Common myeloid progenitor, CD34-positive (primary cell): ENCODE measurements around the gene ADNP.

Source experiments
- CTCF ChIA-PET: fragments of 350-600 bp; sonication (Branson Sonifier 250); formaldehyde crosslinking; loops from one replicate; lab custom pipeline; 2021; ENCODE audit warnings: antibody characterized with exemption; lab: Charles Lee
- POLR2A ChIA-PET: fragments of 350-600 bp; sonication (Branson Sonifier 250); formaldehyde crosslinking; loops from one replicate; lab custom pipeline; 2021; ENCODE audit warnings: antibody characterized with exemption; lab: Charles Lee
- DNase-seq, 3 donors: peaks; one replicate each; pipeline versions ENCODE4 v3.0.0 to v3.0.0-alpha.2; 2013
- H3K27ac ChIP-seq, 2 experiments: 1 replicate in 1 of 2; 2 replicates in 1 of 2; pipeline ENCODE4 v1.7.0; 2013; ENCODE audit warnings: inconsistent platforms in 2 of 2, low read length in 2 of 2, mild to moderate bottlenecking in 2 of 2, low read depth in 1 of 2, moderate library complexity in 1 of 2; ENCODE audit not compliant: severe bottlenecking in 2 of 2, insufficient read depth in 1 of 2, poor library complexity in 1 of 2
- H3K27me3 ChIP-seq, 5 experiments: replicated peaks in 2 of 5; 1 replicate in 3 of 5; 2 replicates in 2 of 5; pipeline versions ENCODE4 v1.6.1 to v1.7.0; 2013; ENCODE audit warnings: low read length in 4 of 5, mild to moderate bottlenecking in 2 of 5, moderate library complexity in 2 of 5, inconsistent platforms in 1 of 5; ENCODE audit not compliant: insufficient read depth in 5 of 5, control insufficient read depth in 4 of 5
- H3K36me3 ChIP-seq, 4 experiments: 1 replicate in 2 of 4; 2 replicates in 2 of 4; pipeline versions ENCODE4 v1.6.1 to v1.7.0; 2013; ENCODE audit warnings: low read length in 3 of 4, control low read depth in 1 of 4, mild to moderate bottlenecking in 1 of 4; ENCODE audit not compliant: control insufficient read depth in 4 of 4, insufficient read depth in 4 of 4
- H3K4me1 ChIP-seq, 4 experiments: 1 replicate in 3 of 4; 2 replicates in 1 of 4; pipeline versions ENCODE4 v1.6.1 to v1.7.1; 2013; ENCODE audit warnings: low read length in 3 of 4, mild to moderate bottlenecking in 3 of 4, control low read depth in 1 of 4, inconsistent platforms in 1 of 4, moderate library complexity in 1 of 4; ENCODE audit not compliant: control insufficient read depth in 4 of 4, insufficient read depth in 4 of 4; ENCODE audit errors: control extremely low read depth in 1 of 4
- H3K4me3 ChIP-seq, 7 experiments: 1 replicate in 4 of 7; 2 replicates in 3 of 7; pipeline versions ENCODE4 v1.5.1 to v1.7.0; 2013; ENCODE audit warnings: mild to moderate bottlenecking in 7 of 7, low read length in 6 of 7, moderate library complexity in 6 of 7, inconsistent platforms in 2 of 7, low read depth in 2 of 7, control low read depth in 1 of 7; ENCODE audit not compliant: insufficient read depth in 4 of 7, control insufficient read depth in 1 of 7; ENCODE audit errors: extremely low read depth in 1 of 7
- H3K9me3 ChIP-seq, 5 experiments: 1 replicate in 4 of 5; 2 replicates in 1 of 5; pipeline versions ENCODE4 v1.6.1 to v1.7.1; 2013; ENCODE audit warnings: low read length in 4 of 5, mild to moderate bottlenecking in 2 of 5, inconsistent platforms in 1 of 5, low read depth in 1 of 5, moderate library complexity in 1 of 5; ENCODE audit not compliant: control insufficient read depth in 4 of 5, insufficient read depth in 2 of 5; ENCODE audit errors: control extremely low read depth in 1 of 5
- WGBS: methylation state at CpG from one replicate; pipeline ENCODE4 v1.1.5; 2013; ENCODE audit not compliant: insufficient coverage; 5-methylcytosine and 5-hydroxymethylcytosine counted together

ADNP gene

DNA sequence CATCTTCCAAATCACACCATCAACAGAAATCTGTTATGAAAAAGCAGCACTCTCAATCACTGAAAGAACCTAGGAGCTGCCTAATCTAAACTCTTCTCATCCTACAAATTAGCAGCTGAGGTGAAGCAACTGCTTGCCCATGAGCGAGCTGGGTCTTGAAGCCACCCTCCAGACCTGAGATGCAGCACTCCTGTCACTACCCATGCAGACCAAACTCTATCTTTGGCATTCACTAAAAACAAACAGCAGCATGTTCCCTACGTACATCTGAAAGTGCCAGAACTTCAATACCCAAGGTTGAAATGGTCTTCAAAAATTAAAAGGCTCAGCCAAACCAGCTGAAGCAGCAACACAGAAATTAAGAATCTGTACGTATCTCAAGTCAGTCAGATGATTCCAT, 14.3 kb downstream of the ADNP start:
- peaks cover 5 to 33% (median 12%) of the 10 kb centered on the region in 4 experiments for H3K4me1 ChIP-seq
- ChIA-PET CTCF (interaction anchor here (1.0 to 3.9 kb wide), 4 partner anchors 9 to 124 kb away, joined by 3 to 29 read pairs (median 6); partner anchors contain the start of genes ADNP and BCAS4), POLR2A (interaction anchor here (1.6 kb wide), 1 partner anchor 14 kb away, joined by 6 read pairs; the partner anchor contains the start of gene ADNP)
- H3K27me3 ChIP-seq, result no peaks in the 10 kb centered on the region
- H3K9me3 ChIP-seq, result no peaks in the 10 kb centered on the region
- no peak overlapping the region for H3K4me3 ChIP-seq
- H3K27ac ChIP-seq, result peak overlapping the region in 1 of 2 experiments; percentile 45
- peaks cover 10 to 39% (median 16%) of the 10 kb centered on the region in 4 experiments for H3K36me3 ChIP-seq
- no peak for DNase-seq
- 89% methylated on average over 2 of the region's 3 CpGs for WGBS

DNA sequence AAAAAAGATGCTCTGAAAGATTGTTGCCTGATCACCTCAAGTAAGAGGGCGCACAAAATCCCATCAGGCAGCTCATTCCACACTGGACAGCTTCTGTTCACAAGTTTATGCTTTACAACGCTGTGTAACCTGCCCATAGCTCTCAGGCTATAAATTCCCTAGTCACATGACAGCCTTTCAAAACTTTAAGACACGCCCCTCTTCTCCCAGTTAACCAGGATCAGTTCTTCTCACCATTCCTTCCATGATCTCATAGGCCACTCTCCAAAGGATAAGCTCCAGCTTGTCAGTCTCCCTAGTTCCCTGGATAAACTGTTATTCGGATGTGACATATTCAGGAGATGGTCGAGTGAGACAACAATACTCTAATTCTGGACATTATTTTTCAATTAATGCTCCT, 15.0 kb downstream of the ADNP start:
- Histone ChIP-seq H3K4me1 (peaks cover 2 to 26% (median 10%) of the 10 kb centered on the region in 4 experiments), H3K36me3 (peaks cover 10 to 40% (median 16%) of the 10 kb centered on the region in 4 experiments), H3K4me3 (no peak overlapping the region), H3K27ac (peak overlapping the region in 1 of 2 experiments; percentile 45), H3K27me3 (no peaks in the 10 kb centered on the region), H3K9me3 (no peaks in the 10 kb centered on the region)
- ChIA-PET POLR2A (interaction anchor here (1.6 kb wide), 1 partner anchor 15 kb away, joined by 6 read pairs; the partner anchor contains the start of gene ADNP), CTCF (interaction anchor here (0.9 to 3.9 kb wide), 5 partner anchors 10 to 124 kb away, joined by 3 to 29 read pairs (median 4); partner anchors contain the start of genes ADNP and BCAS4)
- no peak for DNase-seq
- WGBS, result 55% methylated on average over 3 of the region's 5 CpGs

GRCh38 chr20:50915424-50915823, 15.8 kb downstream of the ADNP start:
- no peak for DNase-seq
- ChIA-PET POLR2A (no interaction called here), CTCF (interaction anchor here (0.7 to 3.9 kb wide), 5 partner anchors 7 to 42 kb away, joined by 3 to 29 read pairs (median 4); partner anchors contain the start of gene ADNP)
- H3K9me3 ChIP-seq, result no peaks in the 10 kb centered on the region
- no peaks in the 10 kb centered on the region for H3K27me3 ChIP-seq
- WGBS, result 86% methylated on average over 1 of the region's 3 CpGs
- H3K27ac ChIP-seq, result peak overlapping the region in 1 of 2 experiments; percentile 55
- peaks cover 2 to 19% (median 8%) of the 10 kb centered on the region in 4 experiments for H3K4me1 ChIP-seq
- peak overlapping the region in 1 of 7 experiments; percentile 16 for H3K4me3 ChIP-seq
- peaks cover 7 to 42% (median 15%) of the 10 kb centered on the region in 4 experiments for H3K36me3 ChIP-seq

GRCh38 chr20:50913690-50914375, 17.4 kb downstream of the ADNP start:
- peaks cover 7 to 45% (median 11%) of the 10 kb centered on the region in 4 experiments for H3K36me3 ChIP-seq
- ChIA-PET POLR2A (no interaction called here), CTCF (interaction anchor here (1.4 to 3.9 kb wide), 2 partner anchors 13 to 16 kb away, joined by 4 to 29 read pairs; partner anchors contain the start of gene ADNP)
- no peaks in the 10 kb centered on the region for H3K9me3 ChIP-seq
- peaks cover 2 to 19% (median 8%) of the 10 kb centered on the region in 4 experiments for H3K4me1 ChIP-seq
- peak in 2 of 3 donors; percentile 43 to 51 for DNase-seq
- no peak overlapping the region for H3K4me3 ChIP-seq
- 100% methylated on average over 1 of the region's 2 CpGs for WGBS
- H3K27ac ChIP-seq, result peak overlapping the region in 1 of 2 experiments; percentile 37
- H3K27me3 ChIP-seq, result no peaks in the 10 kb centered on the region

DNA sequence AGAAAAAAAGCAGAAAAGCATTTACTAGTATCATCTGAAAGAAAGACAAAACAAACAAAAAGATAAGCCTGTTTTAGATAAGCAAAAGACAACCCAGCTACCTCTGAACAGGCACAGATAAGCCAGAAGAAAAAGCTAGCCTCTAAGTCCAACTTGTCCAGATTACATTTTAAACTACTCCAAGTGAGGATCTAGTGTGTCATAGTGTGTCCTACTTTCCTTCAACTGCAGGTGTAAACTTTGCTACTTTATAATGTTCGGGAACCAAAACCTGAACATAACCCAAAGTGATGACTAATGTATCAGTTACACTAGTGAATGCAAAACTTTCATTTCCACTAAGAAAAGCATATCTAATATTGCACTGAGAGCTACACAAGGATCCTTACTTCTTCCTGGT, 19.5 kb downstream of the ADNP start:
- peaks cover 6 to 38% (median 11%) of the 10 kb centered on the region in 4 experiments for H3K36me3 ChIP-seq
- WGBS, result no CpG with 5 or more reads among the region's 1 CpG
- H3K4me1 ChIP-seq, result peaks cover 2 to 17% (median 6%) of the 10 kb centered on the region in 4 experiments
- CTCF ChIA-PET, result interaction anchor here (0.9 to 6.1 kb wide), 4 partner anchors 9 to 117 kb away, joined by 3 to 44 read pairs (median 6); partner anchors contain the start of gene BCAS4
- no peak overlapping the region for H3K27ac ChIP-seq
- no peaks in the 10 kb centered on the region for H3K9me3 ChIP-seq
- H3K27me3 ChIP-seq, result no peaks in the 10 kb centered on the region
- POLR2A ChIA-PET, result interaction anchor here (0.8 to 1.6 kb wide), 2 partner anchors 10 to 20 kb away, joined by 3 to 5 read pairs; partner anchors contain the start of gene ADNP
- no peak overlapping the region for H3K4me3 ChIP-seq
- no peak for DNase-seq

GRCh38 chr20:50911030-50911429, 20.2 kb downstream of the ADNP start:
- DNase-seq, result no peak
- Histone ChIP-seq H3K4me3 (no peak overlapping the region), H3K36me3 (peaks cover 4 to 34% (median 10%) of the 10 kb centered on the region in 4 experiments), H3K9me3 (no peaks in the 10 kb centered on the region), H3K4me1 (peaks cover under 1 to 13% (median 5%) of the 10 kb centered on the region in 4 experiments), H3K27ac (no peak overlapping the region), H3K27me3 (no peaks in the 10 kb centered on the region)
- WGBS, result 100% methylated on average over 1 of the region's 3 CpGs
- ChIA-PET CTCF (interaction anchor here (0.9 to 6.1 kb wide), 4 partner anchors 10 to 116 kb away, joined by 3 to 44 read pairs (median 6); partner anchors contain the start of gene BCAS4), POLR2A (interaction anchor here (1.6 kb wide), 1 partner anchor 10 kb away, joined by 5 read pairs; no protein-coding TSS in a partner anchor)
